CD4-positive, alpha-beta T cell treated with Interleukin-21 for 1 hour (primary cell): Measurements from ENCODE around the gene GNMT.
"Not testable (repeated sequence)": the region's sequence is repeated elsewhere in the genome, so short reads cannot be mapped to it uniquely, and the experiment has no call there.

ENCODE experiments used
- DNase-seq: peaks from one replicate; pipeline ENCODE4 v3.0.0-alpha.2; 2020

GNMT gene

GRCh38 chr6:42978839-42979522 is 18.4 kb downstream of the GNMT start, which contains the start of gene PEX6:
PEX6 (minus strand) TSS chr6:42979181; CDS start chr6:42979150, 31 bp downstream.
- peak; percentile 94 for DNase-seq

- peak; percentile 8 for DNase-seq
Observed at GRCh38 chr6:42979523-42980177, 19.1 kb downstream of the GNMT start.

GRCh38 chr6:42981836-42982235 is 21.3 kb downstream of the GNMT start:
- DNase-seq: no peak

DNA sequence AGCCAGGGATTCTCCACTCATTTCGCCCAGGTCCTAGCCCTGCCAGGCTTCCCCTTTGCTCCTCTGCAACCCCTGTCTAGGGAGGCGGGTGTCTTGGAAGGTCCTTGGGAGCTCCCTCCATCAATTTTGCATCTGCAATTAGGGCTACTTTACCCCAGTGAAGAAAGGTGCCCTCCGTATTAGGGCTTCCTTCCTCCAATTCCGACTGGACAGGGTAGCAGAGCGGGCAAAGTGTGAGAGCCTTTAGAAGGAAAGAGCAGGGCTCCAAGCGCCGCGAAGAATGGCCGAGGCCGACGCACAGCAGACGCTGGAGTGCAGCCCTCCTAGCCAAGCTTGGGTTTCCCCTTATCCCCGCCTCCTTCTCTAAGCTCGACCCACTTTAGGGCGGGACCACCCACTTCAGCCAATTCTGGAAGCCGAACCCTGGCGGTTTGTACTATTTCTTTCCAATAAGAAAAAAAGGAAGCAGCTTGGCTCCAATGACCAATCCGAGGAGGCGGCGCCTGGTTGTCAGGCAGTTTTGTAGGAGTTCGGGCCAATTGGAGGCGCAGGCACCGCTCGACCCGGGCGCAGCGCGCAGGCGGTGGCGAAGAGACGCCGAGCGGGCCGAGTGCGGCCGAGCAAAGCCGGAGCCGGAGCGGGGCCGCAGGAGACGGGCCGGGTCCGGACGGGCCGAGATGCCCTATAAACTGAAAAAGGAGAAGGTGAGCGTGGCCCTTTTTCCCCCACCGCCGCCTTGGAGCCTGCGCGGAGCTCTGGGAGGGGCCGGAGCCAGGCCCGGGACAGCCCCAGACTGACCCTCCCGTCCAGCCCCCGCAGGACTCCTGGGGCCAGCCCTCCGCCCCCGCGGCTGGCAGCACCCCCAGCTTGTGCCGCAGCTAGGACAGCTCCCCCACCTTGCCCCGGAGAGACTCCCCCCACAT is 23.7 kb downstream of the GNMT start, which contains the start of gene PPP2R5D:
TSS of gene PPP2R5D (plus strand) at position 570 of the 923 bp plus-strand sequence. CDS start at position 678, 108 bp downstream.
- peak; percentile 99 for DNase-seq

- DNase-seq: peak; percentile 19
Observed at GRCh38 chr6:42984924-42985475, 24.4 kb downstream of the GNMT start.

GRCh38 chr6:42987533-42988451 is 27.2 kb downstream of the GNMT start:
- DNase-seq: no peak

GRCh38 chr6:42988486-42989020 is 28.0 kb downstream of the GNMT start:
- DNase-seq: no peak

DNA sequence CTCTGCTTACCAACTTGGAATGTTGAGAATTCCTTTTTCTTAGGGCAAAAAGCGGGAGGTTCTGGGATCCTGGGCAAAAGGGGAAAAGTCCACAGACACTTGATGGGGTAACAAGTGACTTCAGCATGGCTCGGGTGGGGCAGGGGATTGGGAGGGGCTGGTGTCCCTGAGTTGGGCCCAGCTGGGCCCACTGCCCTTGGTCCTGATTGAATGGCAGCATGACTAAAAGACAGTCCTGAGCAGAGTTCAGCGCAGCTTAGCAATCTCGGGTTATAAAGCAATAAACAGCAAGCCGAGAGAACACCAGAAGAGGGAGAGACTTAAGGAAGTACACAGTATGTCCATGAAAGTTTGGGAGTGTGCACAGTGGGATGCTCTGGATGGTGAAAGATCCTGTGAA is 29.4 kb downstream of the GNMT start:
- DNase-seq: no peak

DNA sequence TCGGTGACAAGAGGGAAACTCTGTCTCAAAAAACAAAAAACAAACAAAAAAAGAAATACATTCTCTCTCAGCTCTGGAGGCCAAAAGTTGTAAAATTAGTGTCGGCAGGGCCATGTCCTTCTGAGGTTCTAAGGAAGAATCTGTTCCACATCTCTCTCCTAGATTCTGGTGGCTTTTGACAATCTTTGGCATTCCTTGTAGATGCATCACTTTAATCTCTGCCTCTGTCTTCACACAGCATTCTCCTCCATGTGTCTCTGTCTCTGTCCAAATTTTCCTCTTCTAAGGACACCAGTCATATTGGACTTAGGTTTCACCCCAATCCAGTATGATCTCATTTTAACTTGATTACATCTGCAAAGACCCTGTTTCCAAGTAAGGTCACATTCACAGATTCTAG is 32.9 kb downstream of the GNMT start:
- no peak for DNase-seq

DNA sequence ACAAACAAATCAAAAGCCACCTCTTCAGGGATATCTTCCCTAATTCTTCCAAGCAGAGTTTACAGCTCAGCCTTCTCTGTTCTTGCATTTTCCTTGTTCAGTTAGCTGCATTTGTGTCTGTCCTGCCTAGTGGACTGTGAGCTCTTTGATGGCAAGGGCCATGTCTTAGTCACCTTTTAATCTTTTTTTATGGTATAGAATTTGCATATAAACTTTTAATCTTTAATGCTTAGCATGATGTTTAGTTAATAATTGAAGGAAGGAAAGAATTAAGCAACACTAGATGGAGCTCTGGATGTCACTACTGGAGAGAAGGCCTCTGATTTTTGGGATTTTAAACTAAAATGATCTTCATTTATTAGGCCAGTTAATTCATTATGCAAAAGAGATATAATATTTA is 36.0 kb downstream of the GNMT start:
- no peak for DNase-seq

DNA sequence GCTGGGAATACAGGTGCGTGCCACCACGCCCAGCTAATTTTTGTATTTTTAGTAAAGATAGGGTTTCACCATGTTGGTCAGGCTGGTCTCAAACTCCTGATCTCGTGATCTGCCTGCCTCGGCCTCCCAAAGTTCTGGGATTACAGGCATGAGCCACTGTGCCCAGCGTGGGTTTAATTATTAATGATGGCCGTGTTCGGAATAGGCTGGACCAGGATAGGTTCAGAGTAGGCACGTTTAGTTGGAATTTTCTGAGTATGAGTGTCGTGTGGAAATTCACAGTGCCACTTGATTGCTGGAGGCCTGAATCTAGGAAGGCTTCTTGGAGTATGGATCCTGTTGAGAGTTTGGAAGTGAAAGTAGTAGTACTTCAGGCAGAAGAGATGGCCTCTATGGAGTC is 37.7 kb downstream of the GNMT start:
- not testable (repeated sequence) for DNase-seq

DNA sequence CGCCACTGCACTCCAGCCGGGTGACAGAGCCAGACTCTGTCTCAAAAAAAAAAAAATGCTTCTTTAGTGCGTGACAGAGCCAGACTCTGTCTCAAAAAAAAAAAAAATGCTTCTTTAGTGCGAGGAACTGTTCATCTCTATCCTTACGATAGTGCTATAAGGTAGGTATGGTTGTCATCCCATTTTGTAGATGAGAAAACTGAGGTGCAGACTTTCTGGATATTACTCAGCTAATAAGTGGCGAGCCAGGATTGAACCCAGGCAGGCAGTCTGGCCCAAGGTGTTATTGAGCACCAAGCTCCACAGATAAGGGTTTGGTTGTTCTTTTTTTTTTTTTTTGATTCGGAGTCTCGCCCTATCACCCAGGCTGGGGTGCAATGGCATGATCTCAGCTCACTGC is 41.3 kb downstream of the GNMT start:
- no peak for DNase-seq

DNA sequence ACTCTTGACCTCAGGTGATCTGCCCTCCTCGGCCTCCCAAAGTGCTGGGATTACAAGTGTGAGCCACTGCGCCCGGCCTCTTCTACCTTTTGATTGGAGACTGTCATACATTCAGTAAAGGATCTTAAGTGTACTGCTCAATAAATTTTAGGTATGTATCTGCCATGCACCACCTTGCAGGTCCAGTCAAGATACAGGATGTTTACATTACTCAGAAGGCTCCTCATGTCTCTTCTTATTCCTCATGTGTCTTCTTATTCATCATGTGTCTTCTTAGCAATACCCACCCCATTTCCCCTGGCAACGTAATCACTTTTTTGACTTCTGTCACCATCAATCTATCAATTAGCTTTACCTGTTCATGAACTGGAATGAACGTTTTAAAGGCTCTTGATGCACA is 45.3 kb downstream of the GNMT start:
- no peak for DNase-seq

- DNase-seq: no peak
Observed at GRCh38 chr6:43006251-43006650, 45.7 kb downstream of the GNMT start.

DNA sequence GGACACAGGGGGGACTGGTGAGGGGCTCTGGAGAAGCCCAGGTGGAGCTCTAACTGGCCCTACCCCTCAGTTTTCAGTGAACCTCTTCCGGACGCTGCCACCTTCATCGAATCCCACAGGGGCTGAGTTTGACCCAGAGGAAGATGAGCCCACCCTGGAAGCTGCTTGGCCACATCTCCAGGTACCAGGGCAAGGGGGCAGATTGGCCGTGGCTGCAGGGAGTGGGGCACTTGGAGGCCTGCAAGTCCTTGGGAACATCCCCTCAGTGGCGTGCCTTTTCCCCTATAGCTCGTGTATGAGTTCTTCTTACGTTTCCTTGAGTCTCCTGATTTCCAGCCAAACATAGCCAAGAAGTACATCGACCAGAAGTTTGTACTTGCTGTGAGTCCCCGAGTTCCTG is 46.6 kb downstream of the GNMT start:
- DNase-seq: no peak

DNA sequence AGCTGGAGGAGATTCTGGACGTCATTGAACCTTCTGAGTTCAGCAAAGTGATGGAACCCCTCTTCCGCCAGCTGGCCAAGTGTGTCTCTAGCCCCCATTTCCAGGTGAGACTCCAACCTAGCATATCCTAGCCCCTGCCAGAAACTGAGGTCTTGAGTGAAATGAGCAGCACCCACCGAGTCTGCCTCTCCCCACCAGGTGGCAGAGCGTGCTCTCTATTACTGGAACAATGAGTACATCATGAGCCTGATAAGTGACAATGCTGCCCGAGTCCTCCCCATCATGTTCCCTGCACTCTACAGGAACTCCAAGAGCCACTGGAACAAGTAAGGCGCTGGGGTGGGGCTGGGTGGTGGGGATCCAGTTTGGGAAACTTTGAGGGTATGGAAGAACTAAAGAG is 48.6 kb downstream of the GNMT start:
- DNase-seq: peak; percentile 44

DNA sequence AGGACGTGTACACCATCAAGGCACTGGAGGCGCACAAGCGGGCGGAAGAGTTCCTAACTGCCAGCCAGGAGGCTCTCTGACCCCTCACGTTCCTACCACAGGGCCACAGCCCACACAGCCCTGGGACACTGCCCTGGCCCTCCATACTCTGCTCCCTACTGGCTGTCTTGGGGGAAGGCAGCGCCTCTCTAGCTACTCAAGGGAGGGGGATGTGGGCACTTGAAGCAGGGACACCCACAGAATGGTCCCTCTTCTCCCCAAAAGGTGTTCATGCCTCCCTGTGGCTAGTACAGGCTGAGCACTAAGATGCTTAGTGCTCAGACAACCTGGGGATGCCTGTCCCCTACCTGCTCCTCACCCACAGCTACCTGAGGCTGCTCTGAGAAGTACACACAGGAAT is 50.7 kb downstream of the GNMT start:
- DNase-seq: no peak

- DNase-seq: no peak
Observed at GRCh38 chr6:43012364-43012763, 51.8 kb downstream of the GNMT start.

- DNase-seq: no peak
Observed at GRCh38 chr6:43013097-43013842, 52.7 kb downstream of the GNMT start.
